Panc1 (cell line): ENCODE results near the gene OR56B1. TPM values are rescaled to one million over a fixed set of nuclear protein-coding genes. Genes with fewer than 3 reads are reported as not detected.

ENCODE experiments used
- ATAC-seq: fragments of 200-7000 bp; cut with Tn5 transposase; 2 replicates; pipeline ENCODE4 v1.9.1; 2020; ENCODE audit warnings: mild to moderate bottlenecking, moderate library complexity
- BruUV-seq: library from RNA; stranded (reverse); fragments of 400-500 nt; replicated peaks from 2 replicates; lab custom pipeline; 2021; lab: Mats Ljungman, UMichigan
- CTCF ChIA-PET: fragments of 300-600 bp; sonication (Branson Sonifier 250); formaldehyde crosslinking; loops from one replicate; lab custom pipeline; 2022; ENCODE audit warnings: antibody characterized with exemption; lab: Charles Lee
- POLR2A ChIA-PET: fragments of 300-600 bp; sonication (Branson Sonifier 250); formaldehyde crosslinking; loops from one replicate; lab custom pipeline; 2022; ENCODE audit warnings: antibody characterized with exemption; lab: Charles Lee
- DNase-seq: peaks from one replicate; pipeline ENCODE4 v3.0.0-alpha.2; 2010; ENCODE audit warnings: low read depth, low spot score
- H3K27ac ChIP-seq: 2 replicates; pipeline ENCODE4 v1.5.1; 2011; ENCODE audit warnings: mild to moderate bottlenecking, low read length, inconsistent platforms
- H3K27me3 ChIP-seq: fragments of 200-500 bp; sonication (Bioruptor generic); 2 replicates; pipeline ENCODE4 v1.6.0; 2014; ENCODE audit warnings: low read length, inconsistent platforms; ENCODE audit not compliant: control insufficient read depth, insufficient read depth
- H3K36me3 ChIP-seq: fragments of 200-500 bp; sonication (Bioruptor generic); 2 replicates; pipeline ENCODE4 v1.5.1; 2014; ENCODE audit warnings: inconsistent platforms, mild to moderate bottlenecking, low read length, moderate library complexity; ENCODE audit not compliant: control insufficient read depth, insufficient read depth
- H3K4me1 ChIP-seq: 2 replicates; pipeline ENCODE4 v1.5.1; 2011; ENCODE audit warnings: inconsistent platforms, mild to moderate bottlenecking, low read length, moderate library complexity; ENCODE audit not compliant: control insufficient read depth, insufficient read depth
- H3K4me3 ChIP-seq, 2 experiments: 2 replicates each; pipeline ENCODE4 v1.5.1; 2011 to 2012; ENCODE audit warnings: low read depth in 2 of 2, low read length in 2 of 2, mild to moderate bottlenecking in 2 of 2, inconsistent platforms in 1 of 2, moderate library complexity in 1 of 2
- H3K9me3 ChIP-seq: fragments of 200-500 bp; sonication (Bioruptor generic); 2 replicates; pipeline ENCODE4 v1.5.1; 2014; ENCODE audit warnings: low read depth, mild to moderate bottlenecking, inconsistent platforms, low read length, moderate library complexity; ENCODE audit not compliant: control insufficient read depth, insufficient read depth
- POLR2AphosphoS5 ChIP-seq: IDR thresholded peaks from 2 replicates; pipeline ENCODE4 v1.6.1; 2012; ENCODE audit warnings: mild to moderate bottlenecking, low read depth, low read length, moderate library complexity
- SIN3A ChIP-seq: IDR thresholded peaks from 2 replicates; pipeline ENCODE4 v1.6.1; 2012; ENCODE audit warnings: low read depth, mild to moderate bottlenecking, low read length, moderate library complexity, borderline replicate concordance; ENCODE audit not compliant: insufficient read depth
- TCF7L2 ChIP-seq: IDR thresholded peaks from 2 replicates; pipeline ENCODE4 v1.6.1; 2011; ENCODE audit warnings: mild to moderate bottlenecking, low read depth, low read length, inconsistent platforms
- in situ Hi-C: cut with HindIII; loops from 2 replicates; pipeline ENCODE4 v1.10.0; 2016; ENCODE audit warnings: low sequenced_read_pairs, low pct_unique_long_range_greater_than_20kb
- intact Hi-C: fragments of 100-400 bp; cut with micrococcal nuclease; formaldehyde crosslinking; loops from one replicate; pipeline ENCODE4 v1.10.0; 2022; ENCODE audit not compliant: unreplicated experiment
- total RNA-seq: library from RNA; stranded (reverse); gene quantifications from one replicate; pipeline ENCODE4 v1.2.1, GENCODE V29; 2021; ENCODE audit not compliant: unreplicated experiment
- TF ChIP-seq, protein P1 (sequence below), 2 experiments: IDR thresholded peaks; 2 replicates each; pipeline ENCODE4 v1.6.1; 2011 to 2012; ENCODE audit warnings: low read depth in 2 of 2, control low read depth in 1 of 2, low read length in 1 of 2, mild to moderate bottlenecking in 1 of 2, moderate library complexity in 1 of 2; ENCODE audit not compliant: insufficient read depth in 1 of 2
- TF ChIP-seq, protein P2 (sequence below): fragments of 450-650 bp; IDR thresholded peaks from 2 replicates; pipeline ENCODE4 v1.5.1; 2017; ENCODE audit warnings: mild to moderate bottlenecking

Gene OR56B1
- total RNA-seq, 1 experiment from 2014 or later = not detected

DNA sequence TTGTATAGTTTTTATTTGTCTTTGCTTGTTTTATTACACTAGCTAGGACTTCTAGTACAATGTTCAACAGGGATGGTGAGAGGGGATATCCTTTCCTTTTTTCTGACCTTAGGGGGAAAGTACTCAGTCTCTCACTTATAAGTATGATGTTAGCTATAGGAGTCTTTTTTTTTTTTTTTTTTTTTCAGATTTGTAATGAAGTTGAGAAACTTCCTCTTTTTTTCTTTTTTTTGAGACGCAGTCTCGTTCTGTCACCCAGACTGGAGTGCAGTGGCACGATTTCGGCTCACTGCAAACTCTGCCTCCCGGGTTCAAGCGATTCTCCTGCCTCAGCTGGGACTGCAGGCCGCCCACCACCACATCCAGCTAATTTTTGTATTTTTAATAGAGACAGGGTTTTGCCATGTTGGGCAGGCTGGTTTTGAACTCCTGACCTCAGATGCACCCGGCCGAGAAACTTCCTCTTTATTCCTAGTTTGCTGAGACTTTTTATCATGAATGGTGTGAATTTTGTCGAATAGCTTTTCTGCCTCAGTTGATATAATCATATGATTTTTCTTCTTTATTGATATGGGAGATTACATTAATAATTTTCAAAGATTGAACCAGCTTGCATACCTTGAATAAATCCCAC, 35.7 kb upstream of the OR56B1 start:
- Histone ChIP-seq H3K27me3 (peaks cover 10% of the 10 kb centered on the region), H3K4me1 (no peaks in the 10 kb centered on the region), H3K4me3 (no peak overlapping the region), H3K27ac (no peak overlapping the region), H3K36me3 (no peaks in the 10 kb centered on the region), H3K9me3 (no peaks in the 10 kb centered on the region)
- intact Hi-C loops (no loop called here), in situ Hi-C loops (no loop called here)
- BruUV-seq = no TSS peak
- ATAC-seq (no peak), DNase-seq (no peak)
- ChIA-PET POLR2A (interaction anchor here (0.6 kb wide), 1 partner anchor 17 kb away, joined by 3 read pairs; no protein-coding TSS in a partner anchor), CTCF (no interaction called here)
- TF ChIP-seq, protein P1, sequence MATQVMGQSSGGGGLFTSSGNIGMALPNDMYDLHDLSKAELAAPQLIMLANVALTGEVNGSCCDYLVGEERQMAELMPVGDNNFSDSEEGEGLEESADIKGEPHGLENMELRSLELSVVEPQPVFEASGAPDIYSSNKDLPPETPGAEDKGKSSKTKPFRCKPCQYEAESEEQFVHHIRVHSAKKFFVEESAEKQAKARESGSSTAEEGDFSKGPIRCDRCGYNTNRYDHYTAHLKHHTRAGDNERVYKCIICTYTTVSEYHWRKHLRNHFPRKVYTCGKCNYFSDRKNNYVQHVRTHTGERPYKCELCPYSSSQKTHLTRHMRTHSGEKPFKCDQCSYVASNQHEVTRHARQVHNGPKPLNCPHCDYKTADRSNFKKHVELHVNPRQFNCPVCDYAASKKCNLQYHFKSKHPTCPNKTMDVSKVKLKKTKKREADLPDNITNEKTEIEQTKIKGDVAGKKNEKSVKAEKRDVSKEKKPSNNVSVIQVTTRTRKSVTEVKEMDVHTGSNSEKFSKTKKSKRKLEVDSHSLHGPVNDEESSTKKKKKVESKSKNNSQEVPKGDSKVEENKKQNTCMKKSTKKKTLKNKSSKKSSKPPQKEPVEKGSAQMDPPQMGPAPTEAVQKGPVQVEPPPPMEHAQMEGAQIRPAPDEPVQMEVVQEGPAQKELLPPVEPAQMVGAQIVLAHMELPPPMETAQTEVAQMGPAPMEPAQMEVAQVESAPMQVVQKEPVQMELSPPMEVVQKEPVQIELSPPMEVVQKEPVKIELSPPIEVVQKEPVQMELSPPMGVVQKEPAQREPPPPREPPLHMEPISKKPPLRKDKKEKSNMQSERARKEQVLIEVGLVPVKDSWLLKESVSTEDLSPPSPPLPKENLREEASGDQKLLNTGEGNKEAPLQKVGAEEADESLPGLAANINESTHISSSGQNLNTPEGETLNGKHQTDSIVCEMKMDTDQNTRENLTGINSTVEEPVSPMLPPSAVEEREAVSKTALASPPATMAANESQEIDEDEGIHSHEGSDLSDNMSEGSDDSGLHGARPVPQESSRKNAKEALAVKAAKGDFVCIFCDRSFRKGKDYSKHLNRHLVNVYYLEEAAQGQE (IDR thresholded peaks at IDR 0.05; ENCODE audit: insufficient read depth in 1 of 2, low read depth in 2 of 2, low read length in 1 of 2) = no peak
- TF ChIP-seq TCF7L2 = no peak

DNA sequence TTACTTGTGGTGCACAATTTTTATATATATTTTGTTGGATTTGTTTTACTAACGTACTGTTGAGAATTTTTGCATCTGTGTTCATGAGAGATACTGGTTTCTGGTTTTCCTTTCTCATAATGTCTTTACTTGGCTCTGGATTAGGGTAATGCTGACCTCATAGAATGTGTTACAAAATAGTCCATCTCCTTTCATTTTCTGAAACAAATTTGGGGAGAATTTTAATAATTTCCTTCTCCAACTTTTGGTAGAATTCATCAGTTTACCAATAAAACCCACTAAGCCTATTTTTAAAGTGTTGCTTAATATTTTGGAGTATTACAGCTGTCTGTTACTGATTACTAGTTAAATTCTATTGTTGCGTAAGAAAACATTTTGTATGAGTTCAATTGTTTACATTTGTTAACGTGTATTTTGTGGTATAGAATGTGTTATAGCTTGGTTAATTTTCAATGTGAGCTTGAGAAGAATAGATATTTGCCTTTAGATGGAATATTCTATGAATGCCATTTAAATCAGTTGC, 35.1 kb upstream of the OR56B1 start:
- TF ChIP-seq, protein P2, sequence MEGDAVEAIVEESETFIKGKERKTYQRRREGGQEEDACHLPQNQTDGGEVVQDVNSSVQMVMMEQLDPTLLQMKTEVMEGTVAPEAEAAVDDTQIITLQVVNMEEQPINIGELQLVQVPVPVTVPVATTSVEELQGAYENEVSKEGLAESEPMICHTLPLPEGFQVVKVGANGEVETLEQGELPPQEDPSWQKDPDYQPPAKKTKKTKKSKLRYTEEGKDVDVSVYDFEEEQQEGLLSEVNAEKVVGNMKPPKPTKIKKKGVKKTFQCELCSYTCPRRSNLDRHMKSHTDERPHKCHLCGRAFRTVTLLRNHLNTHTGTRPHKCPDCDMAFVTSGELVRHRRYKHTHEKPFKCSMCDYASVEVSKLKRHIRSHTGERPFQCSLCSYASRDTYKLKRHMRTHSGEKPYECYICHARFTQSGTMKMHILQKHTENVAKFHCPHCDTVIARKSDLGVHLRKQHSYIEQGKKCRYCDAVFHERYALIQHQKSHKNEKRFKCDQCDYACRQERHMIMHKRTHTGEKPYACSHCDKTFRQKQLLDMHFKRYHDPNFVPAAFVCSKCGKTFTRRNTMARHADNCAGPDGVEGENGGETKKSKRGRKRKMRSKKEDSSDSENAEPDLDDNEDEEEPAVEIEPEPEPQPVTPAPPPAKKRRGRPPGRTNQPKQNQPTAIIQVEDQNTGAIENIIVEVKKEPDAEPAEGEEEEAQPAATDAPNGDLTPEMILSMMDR = no peak
- TF ChIP-seq POLR2AphosphoS5 (no peak), SIN3A (no peak), TCF7L2 (no peak)
- TF ChIP-seq, protein P1 (IDR thresholded peaks at IDR 0.05; ENCODE audit: insufficient read depth in 1 of 2, low read depth in 2 of 2, low read length in 1 of 2) = no peak
- POLR2A ChIA-PET = no interaction called here
- Histone ChIP-seq H3K4me3 (no peak overlapping the region), H3K27me3 (peaks cover 4% of the 10 kb centered on the region; the same call in 1 of the 2 replicates), H3K36me3 (no peaks in the 10 kb centered on the region), H3K27ac (no peak overlapping the region), H3K4me1 (no peaks in the 10 kb centered on the region), H3K9me3 (no peaks in the 10 kb centered on the region)
- intact Hi-C loops (no loop called here), in situ Hi-C loops (no loop called here)
- no peak for ATAC-seq
- no peak for DNase-seq
- CTCF ChIA-PET = no interaction called here
- no TSS peak for BruUV-seq
